ENCODE results near the gene NME9.

NME9 gene

DNA sequence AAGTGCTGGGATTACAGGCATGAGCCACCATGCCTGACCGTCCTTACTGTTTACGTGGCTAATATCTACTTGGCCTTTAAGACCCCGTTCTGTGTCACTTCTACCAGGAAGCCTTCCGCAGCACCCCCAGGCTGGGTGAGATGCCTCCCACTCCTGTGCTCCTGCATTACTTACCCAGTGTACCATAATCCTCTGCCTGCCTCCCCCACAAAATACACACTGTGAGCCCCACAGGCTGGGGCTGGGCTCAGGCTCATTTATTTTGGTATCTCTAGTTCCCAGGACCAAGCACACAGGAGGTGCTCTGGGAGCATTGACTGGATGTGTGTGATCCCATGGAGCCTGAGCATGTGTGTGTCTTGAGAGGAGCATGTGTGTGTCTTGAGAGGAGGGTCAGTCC, 33.7 kb upstream of the NME9 start:
- no peak overlapping the region for H3K4me3 ChIP-seq (ENCODE audit: insufficient read depth, low read depth, low read length, poor library complexity, severe bottlenecking)
- H3K9me3 ChIP-seq (ENCODE audit: control insufficient read depth, low read length) = no peaks in the 10 kb centered on the region
- no peak overlapping the region for H3K27ac ChIP-seq (ENCODE audit: insufficient read depth, low read length, poor library complexity, severe bottlenecking)
- H3K4me1 ChIP-seq (ENCODE audit: control insufficient read depth, insufficient read depth, low read length, poor library complexity, severe bottlenecking) = no peaks in the 10 kb centered on the region
- no peak for DNase-seq
- no peaks in the 10 kb centered on the region for H3K27me3 ChIP-seq (replicated peaks; ENCODE audit: control insufficient read depth, insufficient read depth, low read length, poor library complexity, severe bottlenecking)
- no peaks in the 10 kb centered on the region for H3K36me3 ChIP-seq (ENCODE audit: control insufficient read depth, insufficient read depth, low read length)

- no peak overlapping the region for H3K4me3 ChIP-seq (ENCODE audit: insufficient read depth, low read depth, low read length, poor library complexity, severe bottlenecking)
- DNase-seq = no peak
- no peaks in the 10 kb centered on the region for H3K4me1 ChIP-seq (ENCODE audit: control insufficient read depth, insufficient read depth, low read length, poor library complexity, severe bottlenecking)
- H3K27ac ChIP-seq (ENCODE audit: insufficient read depth, low read length, poor library complexity, severe bottlenecking) = no peak overlapping the region
- no peaks in the 10 kb centered on the region for H3K27me3 ChIP-seq (replicated peaks; ENCODE audit: control insufficient read depth, insufficient read depth, low read length, poor library complexity, severe bottlenecking)
- no peaks in the 10 kb centered on the region for H3K9me3 ChIP-seq (ENCODE audit: control insufficient read depth, low read length)
- no peaks in the 10 kb centered on the region for H3K36me3 ChIP-seq (ENCODE audit: control insufficient read depth, insufficient read depth, low read length)
These were observed 32.9 kb upstream of the NME9 start for GRCh38 chr3:138362538-138362937.

DNA sequence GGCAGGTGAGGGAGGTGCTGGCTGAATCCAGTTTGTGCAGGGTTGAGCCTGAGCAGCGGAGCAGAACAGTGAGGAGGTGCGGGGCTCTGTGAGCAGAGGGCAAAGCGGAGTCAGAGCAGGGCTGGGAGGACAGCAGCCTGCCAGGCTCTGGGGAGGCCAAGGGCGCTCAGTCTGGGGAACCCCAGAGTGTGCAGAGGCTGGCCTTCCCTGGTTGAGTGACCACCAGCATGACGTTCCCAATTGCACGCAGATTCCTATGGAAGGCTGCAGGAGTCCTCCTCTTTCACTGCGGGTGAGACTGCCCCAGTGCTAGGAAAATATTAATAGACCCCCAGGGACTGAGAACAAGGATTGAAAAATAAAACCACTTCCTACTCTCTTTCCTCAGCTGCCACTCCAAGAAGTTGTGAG, 31.9 kb upstream of the NME9 start:
- Histone ChIP-seq H3K9me3 (ENCODE audit: control insufficient read depth, low read length) (no peaks in the 10 kb centered on the region), H3K36me3 (ENCODE audit: control insufficient read depth, insufficient read depth, low read length) (no peaks in the 10 kb centered on the region), H3K4me1 (ENCODE audit: control insufficient read depth, insufficient read depth, low read length, poor library complexity, severe bottlenecking) (no peaks in the 10 kb centered on the region), H3K27ac (ENCODE audit: insufficient read depth, low read length, poor library complexity, severe bottlenecking) (no peak overlapping the region), H3K4me3 (ENCODE audit: insufficient read depth, low read depth, low read length, poor library complexity, severe bottlenecking) (no peak overlapping the region), H3K27me3 (replicated peaks; ENCODE audit: control insufficient read depth, insufficient read depth, low read length, poor library complexity, severe bottlenecking) (no peaks in the 10 kb centered on the region)
- no peak for DNase-seq

DNA sequence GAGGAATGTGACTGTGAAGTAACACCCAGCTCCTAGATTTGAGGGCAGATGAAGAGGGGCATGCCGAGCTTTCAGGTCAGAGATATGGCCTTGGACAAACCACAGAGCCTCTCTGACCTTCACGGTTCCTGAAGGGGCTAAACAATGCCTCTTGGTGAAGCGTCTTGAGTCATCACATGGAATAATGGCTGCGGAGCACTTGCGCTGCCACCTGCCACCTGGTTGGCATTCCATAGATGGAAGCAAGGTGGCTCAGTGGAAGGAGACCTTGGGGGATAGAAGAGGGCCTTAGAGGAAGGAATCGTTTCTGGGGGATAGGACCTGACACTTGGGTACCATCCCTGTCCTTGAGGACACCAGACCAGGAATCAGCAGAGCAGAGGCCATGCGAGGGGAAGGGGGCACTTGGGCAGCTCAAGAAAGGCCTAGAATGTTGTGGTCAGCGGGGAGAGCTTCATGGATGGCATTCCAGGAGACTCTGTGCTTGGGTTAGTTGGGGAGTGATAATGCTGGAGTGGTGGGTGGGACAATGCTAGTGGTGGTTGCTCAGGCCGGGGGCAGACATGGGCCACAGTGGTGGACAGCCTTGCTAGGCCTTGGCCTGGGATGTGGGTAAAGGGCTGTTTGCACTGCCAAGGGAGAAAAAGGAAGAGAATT, 31.3 kb upstream of the NME9 start:
- Histone ChIP-seq H3K27me3 (replicated peaks; ENCODE audit: control insufficient read depth, insufficient read depth, low read length, poor library complexity, severe bottlenecking) (no peaks in the 10 kb centered on the region), H3K4me3 (ENCODE audit: insufficient read depth, low read depth, low read length, poor library complexity, severe bottlenecking) (no peak overlapping the region), H3K27ac (ENCODE audit: insufficient read depth, low read length, poor library complexity, severe bottlenecking) (no peak overlapping the region), H3K9me3 (ENCODE audit: control insufficient read depth, low read length) (no peaks in the 10 kb centered on the region), H3K4me1 (ENCODE audit: control insufficient read depth, insufficient read depth, low read length, poor library complexity, severe bottlenecking) (no peaks in the 10 kb centered on the region), H3K36me3 (ENCODE audit: control insufficient read depth, insufficient read depth, low read length) (no peaks in the 10 kb centered on the region)
- no peak for DNase-seq

DNA sequence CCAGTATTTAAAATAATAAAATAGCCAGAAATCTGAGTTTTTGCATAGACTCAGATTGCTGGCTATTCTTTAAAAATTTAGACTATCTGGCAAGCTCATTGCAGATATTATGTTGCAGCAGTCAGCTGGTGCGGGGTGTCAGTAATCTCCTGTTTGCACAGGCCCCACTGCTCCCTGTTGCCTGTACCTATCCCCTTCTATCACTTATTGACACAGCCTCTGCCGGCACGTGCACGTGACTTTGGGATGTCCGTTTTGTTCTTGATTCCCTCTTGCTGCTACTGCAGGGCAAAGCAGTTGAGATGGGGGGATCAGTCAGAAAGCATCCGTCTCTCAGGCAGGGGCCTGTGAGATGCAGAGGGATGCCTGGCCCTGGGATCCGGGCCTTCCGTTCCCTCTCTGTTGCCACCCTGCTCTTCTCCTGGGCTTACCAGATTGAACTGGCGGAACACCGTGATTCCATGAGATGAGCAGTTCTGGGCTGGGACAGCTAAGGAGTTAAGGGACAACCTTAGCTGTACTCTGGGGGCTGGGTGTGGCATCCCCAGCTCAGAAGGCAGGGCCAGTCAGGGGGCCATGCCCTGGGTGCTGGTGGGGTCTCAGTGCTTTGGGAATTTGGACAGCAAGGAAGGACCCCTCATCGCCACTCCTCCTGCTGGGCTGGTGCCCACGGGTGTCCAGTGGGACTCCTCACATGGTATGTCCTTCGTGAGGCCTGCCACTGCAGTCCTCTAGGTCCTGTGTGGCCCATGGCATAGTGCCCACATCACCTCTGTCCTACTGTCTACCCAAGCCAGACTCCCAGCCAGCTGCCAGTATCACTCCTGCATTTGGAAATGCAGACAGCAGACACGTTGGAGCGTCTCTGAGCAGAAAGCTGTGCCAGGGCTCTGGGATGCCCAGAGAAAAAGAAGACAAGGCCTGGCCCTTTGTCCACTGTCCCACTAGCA, 30.5 kb upstream of the NME9 start:
- no peak overlapping the region for H3K4me3 ChIP-seq (ENCODE audit: insufficient read depth, low read depth, low read length, poor library complexity, severe bottlenecking)
- no peaks in the 10 kb centered on the region for H3K36me3 ChIP-seq (ENCODE audit: control insufficient read depth, insufficient read depth, low read length)
- H3K27me3 ChIP-seq (replicated peaks; ENCODE audit: control insufficient read depth, insufficient read depth, low read length, poor library complexity, severe bottlenecking) = no peaks in the 10 kb centered on the region
- no peak overlapping the region for H3K27ac ChIP-seq (ENCODE audit: insufficient read depth, low read length, poor library complexity, severe bottlenecking)
- no peak for DNase-seq
- no peaks in the 10 kb centered on the region for H3K4me1 ChIP-seq (ENCODE audit: control insufficient read depth, insufficient read depth, low read length, poor library complexity, severe bottlenecking)
- no peaks in the 10 kb centered on the region for H3K9me3 ChIP-seq (ENCODE audit: control insufficient read depth, low read length)

DNA sequence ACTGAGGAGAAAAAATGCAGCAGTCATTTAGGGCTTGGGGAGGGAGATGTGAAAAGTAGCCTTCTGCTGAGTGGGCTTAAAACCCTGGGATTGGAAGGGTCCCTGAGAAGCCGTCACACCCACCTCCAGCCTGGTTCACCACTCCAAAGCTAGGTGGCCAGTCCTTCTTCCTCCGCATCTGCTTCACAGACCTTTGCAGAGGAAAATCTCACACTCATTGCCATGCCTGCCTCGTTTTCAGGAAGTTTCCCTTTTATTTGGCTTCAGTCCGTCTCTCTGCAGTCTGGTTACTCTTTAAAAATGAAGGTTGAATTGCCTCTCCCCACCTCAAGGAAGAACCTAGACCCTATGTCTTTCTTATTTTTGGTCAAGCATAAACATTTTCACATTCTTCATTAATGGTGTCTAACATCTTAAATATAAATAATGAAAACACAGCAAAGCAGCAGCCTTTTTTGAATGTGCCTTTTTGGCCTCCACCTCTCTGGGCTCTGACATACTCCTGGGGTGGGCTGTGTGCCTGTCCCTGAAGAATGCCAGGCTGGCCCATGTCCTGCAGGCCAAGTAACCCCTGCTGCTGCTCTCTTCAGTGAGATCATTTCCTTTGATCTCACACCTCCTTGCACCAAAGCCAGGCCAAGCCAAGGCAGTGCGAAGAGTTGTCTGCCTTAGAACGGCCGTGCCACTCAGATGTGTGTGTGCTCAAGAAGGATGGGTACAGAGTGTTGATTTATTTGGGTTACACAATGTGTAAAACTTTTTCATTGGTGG, 29.7 kb upstream of the NME9 start:
- Histone ChIP-seq H3K9me3 (ENCODE audit: control insufficient read depth, low read length) (no peaks in the 10 kb centered on the region), H3K4me1 (ENCODE audit: control insufficient read depth, insufficient read depth, low read length, poor library complexity, severe bottlenecking) (no peaks in the 10 kb centered on the region)

GRCh38 chr3:138356730-138357405, 27.2 kb upstream of the NME9 start:
- Histone ChIP-seq H3K4me1 (ENCODE audit: control insufficient read depth, insufficient read depth, low read length, poor library complexity, severe bottlenecking) (no peaks in the 10 kb centered on the region), H3K36me3 (ENCODE audit: control insufficient read depth, insufficient read depth, low read length) (no peaks in the 10 kb centered on the region), H3K4me3 (ENCODE audit: insufficient read depth, low read depth, low read length, poor library complexity, severe bottlenecking) (no peak overlapping the region), H3K27ac (ENCODE audit: insufficient read depth, low read length, poor library complexity, severe bottlenecking) (no peak overlapping the region), H3K27me3 (replicated peaks; ENCODE audit: control insufficient read depth, insufficient read depth, low read length, poor library complexity, severe bottlenecking) (no peaks in the 10 kb centered on the region), H3K9me3 (ENCODE audit: control insufficient read depth, low read length) (no peaks in the 10 kb centered on the region)
- DNase-seq = no peak

More for the DNA sequence above, 29.7 kb upstream of the NME9 start:
- Histone ChIP-seq H3K4me3 (ENCODE audit: insufficient read depth, low read depth, low read length, poor library complexity, severe bottlenecking) (no peak overlapping the region), H3K27me3 (replicated peaks; ENCODE audit: control insufficient read depth, insufficient read depth, low read length, poor library complexity, severe bottlenecking) (no peaks in the 10 kb centered on the region), H3K27ac (ENCODE audit: insufficient read depth, low read length, poor library complexity, severe bottlenecking) (no peak overlapping the region), H3K36me3 (ENCODE audit: control insufficient read depth, insufficient read depth, low read length) (no peaks in the 10 kb centered on the region)
- DNase-seq = no peak

DNA sequence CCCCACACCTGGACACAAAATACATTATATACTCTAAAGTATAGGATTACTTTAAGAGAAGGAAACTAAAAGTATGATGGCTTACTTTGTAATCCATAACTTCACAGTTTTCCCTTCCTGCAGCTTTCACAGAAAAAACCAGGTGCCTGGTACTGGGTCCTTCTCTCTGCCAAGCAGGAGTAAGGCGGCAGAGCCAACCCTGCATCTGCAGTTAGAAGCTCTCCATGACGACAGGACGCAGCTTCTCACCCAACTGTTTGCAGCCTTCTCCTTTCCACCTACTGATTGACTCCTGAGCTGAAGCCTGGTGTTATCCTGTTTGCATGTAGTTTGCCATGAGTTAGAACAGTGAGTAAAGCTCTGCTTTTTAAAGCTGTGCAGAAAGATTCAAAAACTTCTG, 25.4 kb upstream of the NME9 start:
- Histone ChIP-seq H3K4me3 (ENCODE audit: insufficient read depth, low read depth, low read length, poor library complexity, severe bottlenecking) (no peak overlapping the region), H3K9me3 (ENCODE audit: control insufficient read depth, low read length) (no peaks in the 10 kb centered on the region), H3K36me3 (ENCODE audit: control insufficient read depth, insufficient read depth, low read length) (no peaks in the 10 kb centered on the region), H3K27me3 (replicated peaks; ENCODE audit: control insufficient read depth, insufficient read depth, low read length, poor library complexity, severe bottlenecking) (no peaks in the 10 kb centered on the region), H3K27ac (ENCODE audit: insufficient read depth, low read length, poor library complexity, severe bottlenecking) (no peak overlapping the region), H3K4me1 (ENCODE audit: control insufficient read depth, insufficient read depth, low read length, poor library complexity, severe bottlenecking) (no peaks in the 10 kb centered on the region)
- no peak for DNase-seq

DNA sequence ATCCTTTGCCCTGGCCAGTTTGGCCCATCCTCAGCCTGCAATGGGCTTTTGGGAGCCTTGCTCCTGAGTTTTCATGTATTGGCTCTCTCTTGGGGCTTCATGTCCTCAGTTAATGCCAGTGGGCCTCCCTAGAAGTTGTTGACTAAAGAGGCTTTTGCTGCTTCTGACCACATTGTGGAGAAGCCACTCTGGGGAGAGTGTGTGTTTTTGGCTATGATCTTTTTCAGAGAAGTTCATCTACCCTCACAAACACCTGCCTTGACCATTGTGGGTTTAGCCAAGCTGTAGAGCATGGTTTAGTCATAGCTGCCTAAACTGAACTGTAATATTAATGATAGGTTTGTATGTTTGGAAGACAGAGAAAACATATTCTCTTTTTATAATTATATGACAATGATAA, 24.7 kb upstream of the NME9 start:
- DNase-seq = no peak
- H3K27me3 ChIP-seq (replicated peaks; ENCODE audit: control insufficient read depth, insufficient read depth, low read length, poor library complexity, severe bottlenecking) = no peaks in the 10 kb centered on the region
- no peaks in the 10 kb centered on the region for H3K36me3 ChIP-seq (ENCODE audit: control insufficient read depth, insufficient read depth, low read length)
- H3K27ac ChIP-seq (ENCODE audit: insufficient read depth, low read length, poor library complexity, severe bottlenecking) = no peak overlapping the region
- no peak overlapping the region for H3K4me3 ChIP-seq (ENCODE audit: insufficient read depth, low read depth, low read length, poor library complexity, severe bottlenecking)
- no peaks in the 10 kb centered on the region for H3K9me3 ChIP-seq (ENCODE audit: control insufficient read depth, low read length)
- H3K4me1 ChIP-seq (ENCODE audit: control insufficient read depth, insufficient read depth, low read length, poor library complexity, severe bottlenecking) = no peaks in the 10 kb centered on the region
